GM23248 (cell line): ENCODE measurements around the gene PTGES.

Experiments used
- EZH2 ChIP-seq: fragments of 200-600 bp; sonication (generic); IDR thresholded peaks from 2 replicates; pipeline ENCODE4 v1.6.1; 2018; ENCODE audit warnings: antibody characterized with exemption, mild to moderate bottlenecking; ENCODE audit not compliant: insufficient read depth, poor library complexity, severe bottlenecking
- EZH2phosphoT487 ChIP-seq: fragments of 200-600 bp; sonication (generic); IDR thresholded peaks from 2 replicates; pipeline ENCODE4 v1.6.1; 2018; ENCODE audit warnings: antibody characterized with exemption, moderate library complexity, mild to moderate bottlenecking, low read depth; ENCODE audit not compliant: insufficient read depth

GRCh38 chr9:129708793-129709192 lies 44.0 kb downstream of the PTGES start:
- TF ChIP-seq EZH2phosphoT487 (no peak), EZH2 (no peak)
